ENCODE measurements around the gene PLXNA4. TPM values are rescaled to one million over a fixed set of nuclear protein-coding genes. Genes with fewer than 3 reads are reported as not detected.

The PLXNA4 gene
- total RNA-seq, 1 experiment from 2014 or later: 0.81 TPM

DNA sequence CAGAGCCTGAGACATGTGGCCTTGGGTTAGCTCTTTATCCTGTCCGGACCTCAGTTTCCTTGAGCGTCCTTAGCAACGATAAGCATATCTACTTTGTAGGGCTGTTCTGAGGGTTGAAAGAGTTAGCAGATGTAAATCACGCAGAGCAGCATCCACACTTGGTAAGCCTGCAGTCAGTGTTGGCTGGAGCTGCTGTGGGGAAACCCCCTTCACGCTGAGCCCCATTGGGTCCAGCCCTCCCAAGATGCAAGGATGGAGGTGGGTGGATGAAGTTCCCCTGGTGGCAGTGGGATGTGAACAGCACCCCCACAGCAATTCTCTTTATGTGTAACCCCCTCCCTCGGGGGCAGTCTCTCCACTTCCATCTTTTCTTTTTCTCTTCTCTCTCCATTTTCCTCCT, 109.9 kb downstream of the PLXNA4 start:
- TF ChIP-seq PRRX2 (CRISPR knock-in tag; IDR thresholded peaks at IDR 0.05) (no peak), TCF7 (CRISPR knock-in tag; IDR thresholded peaks at IDR 0.05; ENCODE audit: low read depth) (no peak)
- H3K36me3 Mint-ChIP-seq: no peaks in the 10 kb centered on the region

DNA sequence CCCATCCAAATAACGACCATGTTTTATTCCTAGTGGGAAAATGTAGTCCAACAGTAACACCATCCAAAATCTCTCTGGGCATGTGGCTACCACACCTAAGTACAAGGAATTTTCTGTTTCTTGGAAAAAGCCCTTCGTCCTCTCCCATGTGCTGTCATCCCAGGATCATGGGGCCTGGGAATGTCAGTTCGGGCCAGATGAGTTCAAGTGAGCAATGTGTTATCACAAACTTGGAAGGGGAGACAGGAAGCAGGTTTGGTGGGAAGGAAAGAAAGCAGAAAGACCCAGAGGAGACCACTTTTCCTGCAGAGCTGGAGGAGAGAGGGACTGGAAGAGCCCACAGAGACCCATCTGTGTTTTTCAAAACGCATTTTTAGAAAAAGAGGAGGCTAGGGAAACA, 110.8 kb downstream of the PLXNA4 start:
- peaks cover 27% of the 10 kb centered on the region for H3K4me1 Mint-ChIP-seq
- TF ChIP-seq JUN (CRISPR knock-in tag; IDR thresholded peaks at IDR 0.05) (no peak), SP1 (CRISPR knock-in tag; conservative IDR thresholded peaks at IDR 0.05) (no peak), ZNF232 (CRISPR knock-in tag; IDR thresholded peaks at IDR 0.05) (no peak), RELA (CRISPR knock-in tag; IDR thresholded peaks at IDR 0.05; ENCODE audit: borderline replicate concordance) (no peak), FOXK1 (CRISPR knock-in tag; IDR thresholded peaks at IDR 0.05) (no peak), FOXP1 (CRISPR knock-in tag; IDR thresholded peaks at IDR 0.05; ENCODE audit: borderline replicate concordance) (no peak), PRRX2 (CRISPR knock-in tag; IDR thresholded peaks at IDR 0.05) (no peak)
- TF ChIP-seq, protein P1, sequence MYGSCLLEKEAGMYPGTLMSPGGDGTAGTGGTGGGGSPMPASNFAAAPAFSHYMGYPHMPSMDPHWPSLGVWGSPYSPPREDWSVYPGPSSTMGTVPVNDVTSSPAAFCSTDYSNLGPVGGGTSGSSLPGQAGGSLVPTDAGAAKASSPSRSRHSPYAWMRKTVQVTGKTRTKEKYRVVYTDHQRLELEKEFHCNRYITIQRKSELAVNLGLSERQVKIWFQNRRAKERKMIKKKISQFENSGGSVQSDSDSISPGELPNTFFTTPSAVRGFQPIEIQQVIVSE (CRISPR knock-in tag; IDR thresholded peaks at IDR 0.05; ENCODE audit: borderline replicate concordance): no peak
- TF ChIP-seq, protein P2, sequence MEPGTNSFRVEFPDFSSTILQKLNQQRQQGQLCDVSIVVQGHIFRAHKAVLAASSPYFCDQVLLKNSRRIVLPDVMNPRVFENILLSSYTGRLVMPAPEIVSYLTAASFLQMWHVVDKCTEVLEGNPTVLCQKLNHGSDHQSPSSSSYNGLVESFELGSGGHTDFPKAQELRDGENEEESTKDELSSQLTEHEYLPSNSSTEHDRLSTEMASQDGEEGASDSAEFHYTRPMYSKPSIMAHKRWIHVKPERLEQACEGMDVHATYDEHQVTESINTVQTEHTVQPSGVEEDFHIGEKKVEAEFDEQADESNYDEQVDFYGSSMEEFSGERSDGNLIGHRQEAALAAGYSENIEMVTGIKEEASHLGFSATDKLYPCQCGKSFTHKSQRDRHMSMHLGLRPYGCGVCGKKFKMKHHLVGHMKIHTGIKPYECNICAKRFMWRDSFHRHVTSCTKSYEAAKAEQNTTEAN (CRISPR knock-in tag; IDR thresholded peaks at IDR 0.05): no peak
- TF ChIP-seq, protein P3, sequence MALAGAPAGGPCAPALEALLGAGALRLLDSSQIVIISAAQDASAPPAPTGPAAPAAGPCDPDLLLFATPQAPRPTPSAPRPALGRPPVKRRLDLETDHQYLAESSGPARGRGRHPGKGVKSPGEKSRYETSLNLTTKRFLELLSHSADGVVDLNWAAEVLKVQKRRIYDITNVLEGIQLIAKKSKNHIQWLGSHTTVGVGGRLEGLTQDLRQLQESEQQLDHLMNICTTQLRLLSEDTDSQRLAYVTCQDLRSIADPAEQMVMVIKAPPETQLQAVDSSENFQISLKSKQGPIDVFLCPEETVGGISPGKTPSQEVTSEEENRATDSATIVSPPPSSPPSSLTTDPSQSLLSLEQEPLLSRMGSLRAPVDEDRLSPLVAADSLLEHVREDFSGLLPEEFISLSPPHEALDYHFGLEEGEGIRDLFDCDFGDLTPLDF (CRISPR knock-in tag; IDR thresholded peaks at IDR 0.05): no peak
- TF ChIP-seq, protein P4, sequence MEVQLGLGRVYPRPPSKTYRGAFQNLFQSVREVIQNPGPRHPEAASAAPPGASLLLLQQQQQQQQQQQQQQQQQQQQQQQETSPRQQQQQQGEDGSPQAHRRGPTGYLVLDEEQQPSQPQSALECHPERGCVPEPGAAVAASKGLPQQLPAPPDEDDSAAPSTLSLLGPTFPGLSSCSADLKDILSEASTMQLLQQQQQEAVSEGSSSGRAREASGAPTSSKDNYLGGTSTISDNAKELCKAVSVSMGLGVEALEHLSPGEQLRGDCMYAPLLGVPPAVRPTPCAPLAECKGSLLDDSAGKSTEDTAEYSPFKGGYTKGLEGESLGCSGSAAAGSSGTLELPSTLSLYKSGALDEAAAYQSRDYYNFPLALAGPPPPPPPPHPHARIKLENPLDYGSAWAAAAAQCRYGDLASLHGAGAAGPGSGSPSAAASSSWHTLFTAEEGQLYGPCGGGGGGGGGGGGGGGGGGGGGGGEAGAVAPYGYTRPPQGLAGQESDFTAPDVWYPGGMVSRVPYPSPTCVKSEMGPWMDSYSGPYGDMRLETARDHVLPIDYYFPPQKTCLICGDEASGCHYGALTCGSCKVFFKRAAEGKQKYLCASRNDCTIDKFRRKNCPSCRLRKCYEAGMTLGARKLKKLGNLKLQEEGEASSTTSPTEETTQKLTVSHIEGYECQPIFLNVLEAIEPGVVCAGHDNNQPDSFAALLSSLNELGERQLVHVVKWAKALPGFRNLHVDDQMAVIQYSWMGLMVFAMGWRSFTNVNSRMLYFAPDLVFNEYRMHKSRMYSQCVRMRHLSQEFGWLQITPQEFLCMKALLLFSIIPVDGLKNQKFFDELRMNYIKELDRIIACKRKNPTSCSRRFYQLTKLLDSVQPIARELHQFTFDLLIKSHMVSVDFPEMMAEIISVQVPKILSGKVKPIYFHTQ (CRISPR knock-in tag; IDR thresholded peaks at IDR 0.05): no peak
- ChIA-PET CTCF (interaction anchor here (0.6 kb wide), 1 partner anchor 418 kb away, joined by 3 read pairs; no protein-coding TSS in a partner anchor), POLR2A (no interaction called here)
- no peak overlapping the region for H3K27ac Mint-ChIP-seq
- ATAC-seq (no peak), DNase-seq (ENCODE audit: low spot score) (no peak)
- H3K9me3 Mint-ChIP-seq: no peaks in the 10 kb centered on the region
- no peak overlapping the region for H3K4me3 Mint-ChIP-seq
- H3K36me3 Mint-ChIP-seq: no peaks in the 10 kb centered on the region
- H3K27me3 Mint-ChIP-seq (ENCODE audit: low read depth): no peaks in the 10 kb centered on the region

More for the DNA sequence above, 109.9 kb downstream of the PLXNA4 start:
- DNase-seq (ENCODE audit: low spot score) (no peak), ATAC-seq (no peak)
- POLR2A ChIA-PET: no interaction called here
- H3K4me3 Mint-ChIP-seq: no peak overlapping the region
- CTCF ChIA-PET: interaction anchor here (0.9 to 1.1 kb wide), 2 partner anchors 10 to 111 kb away, joined by 3 to 4 read pairs; no protein-coding TSS in a partner anchor
- H3K4me1 Mint-ChIP-seq: peaks cover 20% of the 10 kb centered on the region
- no peaks in the 10 kb centered on the region for H3K9me3 Mint-ChIP-seq
- no peaks in the 10 kb centered on the region; the same call in 1 of the 2 replicates for H3K27me3 Mint-ChIP-seq (ENCODE audit: low read depth)
- H3K27ac Mint-ChIP-seq: no peak overlapping the region

- Mint-ChIP-seq H3K36me3 (no peaks in the 10 kb centered on the region), H3K27ac (no peak overlapping the region), H3K9me3 (no peaks in the 10 kb centered on the region), H3K4me1 (peaks cover 28% of the 10 kb centered on the region), H3K4me3 (no peak overlapping the region), H3K27me3 (ENCODE audit: low read depth) (no peaks in the 10 kb centered on the region)
- DNase-seq (ENCODE audit: low spot score): no peak
- POLR2A ChIA-PET: no interaction called here
- no peak for ATAC-seq
- TF ChIP-seq ARID4B (CRISPR knock-in tag; IDR thresholded peaks at IDR 0.05; ENCODE audit: borderline replicate concordance): no peak
- TF ChIP-seq RORB (CRISPR knock-in tag; IDR thresholded peaks at IDR 0.05): no peak
- no peak for TF ChIP-seq ZNF671 (CRISPR knock-in tag; IDR thresholded peaks at IDR 0.05)
- TF ChIP-seq, protein P5, sequence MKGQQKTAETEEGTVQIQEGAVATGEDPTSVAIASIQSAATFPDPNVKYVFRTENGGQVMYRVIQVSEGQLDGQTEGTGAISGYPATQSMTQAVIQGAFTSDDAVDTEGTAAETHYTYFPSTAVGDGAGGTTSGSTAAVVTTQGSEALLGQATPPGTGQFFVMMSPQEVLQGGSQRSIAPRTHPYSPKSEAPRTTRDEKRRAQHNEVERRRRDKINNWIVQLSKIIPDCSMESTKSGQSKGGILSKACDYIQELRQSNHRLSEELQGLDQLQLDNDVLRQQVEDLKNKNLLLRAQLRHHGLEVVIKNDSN (CRISPR knock-in tag; IDR thresholded peaks at IDR 0.05): no peak
- TF ChIP-seq SMAD4 (CRISPR knock-in tag; IDR thresholded peaks at IDR 0.05): no peak
- no peak for TF ChIP-seq ZNF121 (CRISPR knock-in tag; IDR thresholded peaks at IDR 0.05)
- TF ChIP-seq ATF2 (CRISPR knock-in tag; IDR thresholded peaks at IDR 0.05; ENCODE audit: borderline replicate concordance, low read depth): no peak
- CTCF ChIA-PET: no interaction called here
Measured at GRCh38 chr7:132464740-132465139, 111.5 kb downstream of the PLXNA4 start.

Measured in WTC11 (cell line).